OCI-LY3 (cell line): ENCODE results near the gene NPVF.

Experiments used
- H2AFZ ChIP-seq: fragments of 200-600, 300-600 bp; shearing (Covaris generic); 2 replicates; pipeline ENCODE4 v1.6.0; 2014; ENCODE audit warnings: antibody characterized with exemption, low read depth, low read length
- H3K27ac ChIP-seq: fragments of 200-600, 300-600 bp; sonication (generic); 2 replicates; pipeline ENCODE4 v1.5.1; 2014; ENCODE audit warnings: mild to moderate bottlenecking, low read length, moderate library complexity, mixed read lengths
- H3K27me3 ChIP-seq: fragments of 200-600, 300-600 bp; sonication (generic); 2 replicates; pipeline ENCODE4 v1.6.1; 2014; ENCODE audit warnings: low read depth, low read length, mixed read lengths
- H3K36me3 ChIP-seq: fragments of 200-600, 300-600 bp; sonication (generic); replicated peaks from 2 replicates; pipeline ENCODE3; 2014; ENCODE audit warnings: low read depth, low read length, mixed read lengths
- H3K4me1 ChIP-seq: fragments of 300-600, 200-600 bp; sonication (generic); 2 replicates; pipeline ENCODE4 v1.6.1; 2014; ENCODE audit warnings: low read length, mixed read lengths
- H3K4me2 ChIP-seq: fragments of 200-600, 300-600 bp; sonication (generic); 2 replicates; pipeline ENCODE4 v1.6.1; 2014; ENCODE audit warnings: low read length, mixed read lengths
- H3K4me3 ChIP-seq: fragments of 300-600, 200-600 bp; sonication (generic); 2 replicates; pipeline ENCODE4 v1.5.1; 2014; ENCODE audit warnings: antibody characterized with exemption, mild to moderate bottlenecking, low read length, moderate library complexity
- H3K79me2 ChIP-seq: fragments of 300-600, 200-600 bp; shearing (Covaris generic); 2 replicates; pipeline ENCODE4 v1.6.1; 2014; ENCODE audit warnings: mild to moderate bottlenecking, low read length, mixed read lengths
- H3K9ac ChIP-seq: fragments of 300-600, 200-600 bp; shearing (Covaris generic); 2 replicates; pipeline ENCODE4 v1.6.0; 2014; ENCODE audit warnings: mild to moderate bottlenecking, low read length, moderate library complexity
- H3K9me3 ChIP-seq: fragments of 200-600, 300-600 bp; shearing (Covaris generic); 2 replicates; pipeline ENCODE4 v1.6.1; 2014; ENCODE audit warnings: low read length, mixed read lengths; ENCODE audit not compliant: insufficient read depth
- H4K20me1 ChIP-seq: fragments of 200-600, 300-600 bp; sonication (generic); 2 replicates; pipeline ENCODE4 v1.6.1; 2016; ENCODE audit warnings: low read length, mixed read lengths; ENCODE audit not compliant: insufficient read depth
- EZH2phosphoT487 ChIP-seq: fragments of 200-600 bp; shearing (Covaris generic); IDR thresholded peaks from 2 replicates; pipeline ENCODE4 v1.6.1; 2018; ENCODE audit warnings: antibody characterized with exemption, mixed run types, low read depth
- TF ChIP-seq, protein P1 (sequence below): fragments of 200-600, 300-600 bp; sonication (generic); IDR thresholded peaks from 2 replicates; pipeline ENCODE4 v1.5.1; 2014; ENCODE audit warnings: antibody characterized with exemption, low read length, low read depth

The NPVF gene, protein sequence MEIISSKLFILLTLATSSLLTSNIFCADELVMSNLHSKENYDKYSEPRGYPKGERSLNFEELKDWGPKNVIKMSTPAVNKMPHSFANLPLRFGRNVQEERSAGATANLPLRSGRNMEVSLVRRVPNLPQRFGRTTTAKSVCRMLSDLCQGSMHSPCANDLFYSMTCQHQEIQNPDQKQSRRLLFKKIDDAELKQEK

DNA sequence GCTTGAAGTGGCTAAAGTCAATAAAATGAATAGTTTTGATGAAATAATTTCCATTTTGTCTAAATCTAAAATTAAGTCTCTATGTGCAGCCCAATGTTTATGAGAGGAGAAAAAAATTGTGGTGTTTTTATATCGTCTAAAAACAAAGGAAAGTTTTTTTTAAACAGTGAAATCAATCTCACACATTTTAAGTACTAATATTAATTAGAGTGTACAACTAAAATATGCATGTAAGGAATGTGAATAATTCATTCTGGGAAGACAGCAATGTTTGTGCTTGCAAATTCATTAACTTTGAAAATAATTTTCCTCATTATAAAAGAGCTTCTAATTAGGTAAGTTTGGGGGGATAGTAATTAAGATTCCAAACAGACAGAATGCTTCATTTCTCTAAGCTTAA, at the start of gene NPVF:
Gene NPVF, minus strand, starts transcription at position 101 of the 400 bp plus-strand sequence. Its CDS starts 47 bp downstream, at position 54.
- Histone ChIP-seq H3K27me3 (peaks cover 19% of the 10 kb centered on the region; the same call in 1 of the 2 replicates), H3K4me1 (no peaks in the 10 kb centered on the region)

DNA sequence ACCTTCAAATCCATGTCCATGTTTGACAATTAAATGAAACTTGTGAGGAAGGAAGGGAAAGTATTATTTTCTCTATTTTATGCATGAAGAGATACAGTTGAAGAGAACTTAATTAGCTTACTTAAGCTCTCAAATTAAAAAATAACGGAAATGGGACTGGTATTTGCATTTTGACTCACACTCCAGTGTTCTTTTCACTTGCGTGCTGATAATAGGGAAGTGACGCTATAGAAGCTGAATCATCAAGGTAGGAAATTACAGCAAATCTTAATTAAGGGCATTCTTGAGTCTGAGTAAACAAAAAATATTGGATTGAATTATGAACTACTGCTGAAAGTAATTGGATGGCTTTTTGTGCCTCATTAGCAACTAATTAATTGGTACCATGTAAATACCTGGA, 44.0 kb upstream of the NPVF start:
- TF ChIP-seq EZH2phosphoT487 = no peak
- TF ChIP-seq, protein P1, sequence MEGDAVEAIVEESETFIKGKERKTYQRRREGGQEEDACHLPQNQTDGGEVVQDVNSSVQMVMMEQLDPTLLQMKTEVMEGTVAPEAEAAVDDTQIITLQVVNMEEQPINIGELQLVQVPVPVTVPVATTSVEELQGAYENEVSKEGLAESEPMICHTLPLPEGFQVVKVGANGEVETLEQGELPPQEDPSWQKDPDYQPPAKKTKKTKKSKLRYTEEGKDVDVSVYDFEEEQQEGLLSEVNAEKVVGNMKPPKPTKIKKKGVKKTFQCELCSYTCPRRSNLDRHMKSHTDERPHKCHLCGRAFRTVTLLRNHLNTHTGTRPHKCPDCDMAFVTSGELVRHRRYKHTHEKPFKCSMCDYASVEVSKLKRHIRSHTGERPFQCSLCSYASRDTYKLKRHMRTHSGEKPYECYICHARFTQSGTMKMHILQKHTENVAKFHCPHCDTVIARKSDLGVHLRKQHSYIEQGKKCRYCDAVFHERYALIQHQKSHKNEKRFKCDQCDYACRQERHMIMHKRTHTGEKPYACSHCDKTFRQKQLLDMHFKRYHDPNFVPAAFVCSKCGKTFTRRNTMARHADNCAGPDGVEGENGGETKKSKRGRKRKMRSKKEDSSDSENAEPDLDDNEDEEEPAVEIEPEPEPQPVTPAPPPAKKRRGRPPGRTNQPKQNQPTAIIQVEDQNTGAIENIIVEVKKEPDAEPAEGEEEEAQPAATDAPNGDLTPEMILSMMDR = no peak
- no peak overlapping the region for H3K4me3 ChIP-seq
- H3K9me3 ChIP-seq = no peaks in the 10 kb centered on the region
- H3K9ac ChIP-seq = no peak overlapping the region
- H2AFZ ChIP-seq = no peak overlapping the region
- peaks cover 5% of the 10 kb centered on the region; the same call in 1 of the 2 replicates for H3K27me3 ChIP-seq
- H3K36me3 ChIP-seq = no peaks in the 10 kb centered on the region
- no peaks in the 10 kb centered on the region for H3K79me2 ChIP-seq
- peak overlapping the region; percentile 51 for H3K4me2 ChIP-seq
- no peaks in the 10 kb centered on the region for H4K20me1 ChIP-seq
- peaks cover 12% of the 10 kb centered on the region for H3K4me1 ChIP-seq
- H3K27ac ChIP-seq = no peak overlapping the region

More for the DNA sequence above, at the start of gene NPVF:
- Histone ChIP-seq H3K9me3 (no peaks in the 10 kb centered on the region), H3K27ac (no peak within 1 kb of the TSS), H3K36me3 (no peaks in the 10 kb centered on the region), H2AFZ (no peak within 1 kb of the TSS), H3K4me3 (no peak within 1 kb of the TSS), H3K4me2 (no peak within 1 kb of the TSS), H3K79me2 (no peaks in the 10 kb centered on the region), H3K9ac (no peak within 1 kb of the TSS), H4K20me1 (no peaks in the 10 kb centered on the region)
- no peak for TF ChIP-seq EZH2phosphoT487
- TF ChIP-seq, protein P1 = no peak

DNA sequence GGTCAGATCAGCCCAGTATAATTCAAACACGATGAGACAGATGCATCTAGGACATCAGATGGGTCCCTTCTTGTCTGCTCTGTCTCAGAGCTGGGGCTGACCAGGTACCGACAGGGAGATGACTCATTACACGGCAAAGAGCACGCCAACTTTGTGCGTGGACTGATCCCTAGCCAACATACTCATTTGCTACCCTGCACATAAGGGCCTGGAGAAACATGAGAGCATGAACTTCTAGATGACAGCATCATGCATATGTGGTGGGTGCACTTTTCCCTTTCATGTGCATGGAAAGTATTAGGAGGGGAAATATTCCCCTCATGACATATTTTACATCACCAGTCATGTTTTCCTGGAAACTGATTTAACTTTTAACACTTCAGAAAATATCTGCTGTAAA, 35.1 kb upstream of the NPVF start:
- no peak overlapping the region for H2AFZ ChIP-seq
- no peaks in the 10 kb centered on the region for H3K9me3 ChIP-seq
- H3K79me2 ChIP-seq = no peaks in the 10 kb centered on the region
- H3K9ac ChIP-seq = no peak overlapping the region
- H4K20me1 ChIP-seq = no peaks in the 10 kb centered on the region
- no peak overlapping the region for H3K4me2 ChIP-seq
- H3K4me1 ChIP-seq = peaks cover 17% of the 10 kb centered on the region
- TF ChIP-seq EZH2phosphoT487 = no peak
- TF ChIP-seq, protein P1 = no peak
- no peak overlapping the region for H3K4me3 ChIP-seq
- H3K27me3 ChIP-seq = peaks cover 25% of the 10 kb centered on the region
- H3K36me3 ChIP-seq = no peaks in the 10 kb centered on the region
- H3K27ac ChIP-seq = no peak overlapping the region

DNA sequence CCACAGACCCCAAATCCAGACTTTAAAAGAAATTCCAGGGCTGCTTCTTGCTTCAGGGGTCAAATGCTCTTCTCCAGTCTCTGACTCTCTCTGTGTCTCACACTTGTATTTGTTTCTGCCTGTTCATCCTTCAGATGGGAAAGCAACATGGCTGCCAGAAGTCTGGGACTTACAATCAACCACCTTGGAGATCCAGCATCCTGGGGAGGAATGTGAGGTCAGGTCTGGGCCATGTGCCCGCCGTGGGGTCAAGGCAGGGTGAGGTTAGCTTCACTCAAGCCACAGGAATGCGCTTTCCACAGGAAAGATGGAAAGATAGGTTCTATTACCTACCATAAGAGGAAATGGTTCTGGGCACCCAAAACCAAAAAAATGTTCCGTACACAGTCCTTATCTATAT, 34.3 kb upstream of the NPVF start:
- H3K36me3 ChIP-seq = no peaks in the 10 kb centered on the region
- TF ChIP-seq, protein P1 = no peak
- no peak for TF ChIP-seq EZH2phosphoT487
- peaks cover 17% of the 10 kb centered on the region for H3K4me1 ChIP-seq
- H2AFZ ChIP-seq = no peak overlapping the region
- H3K27me3 ChIP-seq = peaks cover 21% of the 10 kb centered on the region; the same call in 1 of the 2 replicates
- H3K4me3 ChIP-seq = no peak overlapping the region
- H4K20me1 ChIP-seq = no peaks in the 10 kb centered on the region
- no peaks in the 10 kb centered on the region for H3K9me3 ChIP-seq
- H3K9ac ChIP-seq = no peak overlapping the region
- no peak overlapping the region for H3K4me2 ChIP-seq
- no peaks in the 10 kb centered on the region for H3K79me2 ChIP-seq
- no peak overlapping the region for H3K27ac ChIP-seq
